ENCODE data around the gene RAB36. TPM values are rescaled to one million over a fixed set of nuclear protein-coding genes. Genes with fewer than 3 reads are reported as not detected.

Gene RAB36
- total and polyA plus RNA-seq, 9 of the 15 experiments (the other 6 are each of a cell fraction or from before 2014, with no cell fraction given): 0.04 to 0.50 (median 0.08) TPM; not detected in 3

- no TSS peak for BruUV-seq (replicated peaks)
- in situ Hi-C loops (cut with MboI): no loop called here
- Histone ChIP-seq H3K4me3 (no peak overlapping the region), H3K4me1 (replicated peaks in 1 of 2; ENCODE audit: control insufficient read depth in 2 of 2, insufficient read depth in 2 of 2, low read length in 2 of 2) (0 out of 5 replicates have a peak, but pooled peaks cover 0 to 3% of the 10 kb centered on the region in 2 experiments), H3K9me1 (ENCODE audit: control insufficient read depth, insufficient read depth, low read length) (peaks cover 4% of the 10 kb centered on the region), H3K36me3 (ENCODE audit: control insufficient read depth, insufficient read depth, low read length) (no peaks in the 10 kb centered on the region), H2AFZ (ENCODE audit: low read depth, low read length) (no peak overlapping the region), H3K27me3 (ENCODE audit: control insufficient read depth in 2 of 2, insufficient read depth in 2 of 2, low read length in 2 of 2) (peaks cover 50 to 76% of the 10 kb centered on the region in 2 experiments), H3K79me2 (ENCODE audit: control insufficient read depth, insufficient read depth, low read length) (no peaks in the 10 kb centered on the region), H3K9me3 (replicated peaks; ENCODE audit: control insufficient read depth, insufficient read depth, low read depth, low read length) (no peaks in the 10 kb centered on the region), H3K9ac (ENCODE audit: insufficient read depth in 1 of 2, low read depth in 2 of 2, low read length in 2 of 2) (peak overlapping the region in 1 of 2 experiments; percentile 3; a peak in 1 of 4 replicates), H4K20me1 (replicated peaks; ENCODE audit: control insufficient read depth, insufficient read depth, low read length) (peaks cover 53% of the 10 kb centered on the region), H3K4me2 (ENCODE audit: insufficient read depth, low read length) (no peak overlapping the region), H3K27ac (ENCODE audit: extremely low read depth, low read depth, low read length) (no peak overlapping the region)
- ChIA-PET CTCF (ENCODE audit: low intra/inter-chr PET ratio) (interaction anchor here (0.5 to 12.0 kb wide), 5 partner anchors 151 to 293 kb away, joined by 3 to 549 read pairs (median 4); no protein-coding TSS in a partner anchor), POLR2A (interaction anchor here (0.6 to 8.6 kb wide), 8 partner anchors 9 to 355 kb away, joined by 3 to 74 read pairs (median 8); partner anchors contain the start of genes RAB36 and RSPH14)
- intact Hi-C loops (cut with micrococcal nuclease): no loop called here
- 1% methylated on average over 3 of the region's 3 CpGs for WGBS (ENCODE audit: insufficient coverage, low coverage, missing lambda C conversion rate)
- DNase-seq (ENCODE audit: extremely low read depth in 1 of 4, low spot score in 3 of 4): peak in 3 of 4 experiments; percentile 45 to 55 (median 50)
- no peak for FAIRE-seq
- peak; percentile 4 for ATAC-seq
- no peak for TF ChIP-seq FOXJ2 (tag; IDR thresholded peaks at IDR 0.05)
- TF ChIP-seq NFATC3 (IDR thresholded peaks at IDR 0.05): no peak
- TF ChIP-seq ZNF444 (CRISPR knock-in tag; IDR thresholded peaks at IDR 0.05): no peak
- TF ChIP-seq, protein P1, sequence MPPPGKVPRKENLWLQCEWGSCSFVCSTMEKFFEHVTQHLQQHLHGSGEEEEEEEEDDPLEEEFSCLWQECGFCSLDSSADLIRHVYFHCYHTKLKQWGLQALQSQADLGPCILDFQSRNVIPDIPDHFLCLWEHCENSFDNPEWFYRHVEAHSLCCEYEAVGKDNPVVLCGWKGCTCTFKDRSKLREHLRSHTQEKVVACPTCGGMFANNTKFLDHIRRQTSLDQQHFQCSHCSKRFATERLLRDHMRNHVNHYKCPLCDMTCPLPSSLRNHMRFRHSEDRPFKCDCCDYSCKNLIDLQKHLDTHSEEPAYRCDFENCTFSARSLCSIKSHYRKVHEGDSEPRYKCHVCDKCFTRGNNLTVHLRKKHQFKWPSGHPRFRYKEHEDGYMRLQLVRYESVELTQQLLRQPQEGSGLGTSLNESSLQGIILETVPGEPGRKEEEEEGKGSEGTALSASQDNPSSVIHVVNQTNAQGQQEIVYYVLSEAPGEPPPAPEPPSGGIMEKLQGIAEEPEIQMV (tag; conservative IDR thresholded peaks at IDR 0.05; ENCODE audit: low read depth): no peak
- TF ChIP-seq OTX1 (CRISPR knock-in tag; IDR thresholded peaks at IDR 0.05): no peak
- no peak for TF ChIP-seq KLF10 (CRISPR knock-in tag; IDR thresholded peaks at IDR 0.05)
- TF ChIP-seq ETV6 (IDR thresholded peaks at IDR 0.05; ENCODE audit: borderline replicate concordance in 1 of 2, low read depth in 2 of 2, low read length in 1 of 2): 0 out of 4 replicates have a peak, but pooled peaks of 1 of the 2 experiments have one; percentile 27
- no peak for TF ChIP-seq ETV6 (CRISPR knock-in tag; IDR thresholded peaks at IDR 0.05; ENCODE audit: borderline replicate concordance)
- no peak for TF ChIP-seq FOSL1 (tag; conservative IDR thresholded peaks at IDR 0.05)
- TF ChIP-seq, protein P2, sequence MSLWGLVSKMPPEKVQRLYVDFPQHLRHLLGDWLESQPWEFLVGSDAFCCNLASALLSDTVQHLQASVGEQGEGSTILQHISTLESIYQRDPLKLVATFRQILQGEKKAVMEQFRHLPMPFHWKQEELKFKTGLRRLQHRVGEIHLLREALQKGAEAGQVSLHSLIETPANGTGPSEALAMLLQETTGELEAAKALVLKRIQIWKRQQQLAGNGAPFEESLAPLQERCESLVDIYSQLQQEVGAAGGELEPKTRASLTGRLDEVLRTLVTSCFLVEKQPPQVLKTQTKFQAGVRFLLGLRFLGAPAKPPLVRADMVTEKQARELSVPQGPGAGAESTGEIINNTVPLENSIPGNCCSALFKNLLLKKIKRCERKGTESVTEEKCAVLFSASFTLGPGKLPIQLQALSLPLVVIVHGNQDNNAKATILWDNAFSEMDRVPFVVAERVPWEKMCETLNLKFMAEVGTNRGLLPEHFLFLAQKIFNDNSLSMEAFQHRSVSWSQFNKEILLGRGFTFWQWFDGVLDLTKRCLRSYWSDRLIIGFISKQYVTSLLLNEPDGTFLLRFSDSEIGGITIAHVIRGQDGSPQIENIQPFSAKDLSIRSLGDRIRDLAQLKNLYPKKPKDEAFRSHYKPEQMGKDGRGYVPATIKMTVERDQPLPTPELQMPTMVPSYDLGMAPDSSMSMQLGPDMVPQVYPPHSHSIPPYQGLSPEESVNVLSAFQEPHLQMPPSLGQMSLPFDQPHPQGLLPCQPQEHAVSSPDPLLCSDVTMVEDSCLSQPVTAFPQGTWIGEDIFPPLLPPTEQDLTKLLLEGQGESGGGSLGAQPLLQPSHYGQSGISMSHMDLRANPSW (CRISPR knock-in tag; IDR thresholded peaks at IDR 0.05): peak; percentile 74; the same call in 1 of the 2 replicates
- TF ChIP-seq PTBP1 (IDR thresholded peaks at IDR 0.05; ENCODE audit: low read depth, low read length): no peak
- peak in 1 of 2 experiments; percentile 22; a peak in 1 of 4 replicates for TF ChIP-seq RAD21 (CRISPR knock-in tag; conservative IDR thresholded peaks at IDR 0.05 in 1 of 2, IDR thresholded peaks at IDR 0.05 in 1 of 2)
- no peak for TF ChIP-seq SPI1 (IDR thresholded peaks at IDR 0.05; ENCODE audit: borderline replicate concordance, low read depth, low read length)
- TF ChIP-seq, protein P3, sequence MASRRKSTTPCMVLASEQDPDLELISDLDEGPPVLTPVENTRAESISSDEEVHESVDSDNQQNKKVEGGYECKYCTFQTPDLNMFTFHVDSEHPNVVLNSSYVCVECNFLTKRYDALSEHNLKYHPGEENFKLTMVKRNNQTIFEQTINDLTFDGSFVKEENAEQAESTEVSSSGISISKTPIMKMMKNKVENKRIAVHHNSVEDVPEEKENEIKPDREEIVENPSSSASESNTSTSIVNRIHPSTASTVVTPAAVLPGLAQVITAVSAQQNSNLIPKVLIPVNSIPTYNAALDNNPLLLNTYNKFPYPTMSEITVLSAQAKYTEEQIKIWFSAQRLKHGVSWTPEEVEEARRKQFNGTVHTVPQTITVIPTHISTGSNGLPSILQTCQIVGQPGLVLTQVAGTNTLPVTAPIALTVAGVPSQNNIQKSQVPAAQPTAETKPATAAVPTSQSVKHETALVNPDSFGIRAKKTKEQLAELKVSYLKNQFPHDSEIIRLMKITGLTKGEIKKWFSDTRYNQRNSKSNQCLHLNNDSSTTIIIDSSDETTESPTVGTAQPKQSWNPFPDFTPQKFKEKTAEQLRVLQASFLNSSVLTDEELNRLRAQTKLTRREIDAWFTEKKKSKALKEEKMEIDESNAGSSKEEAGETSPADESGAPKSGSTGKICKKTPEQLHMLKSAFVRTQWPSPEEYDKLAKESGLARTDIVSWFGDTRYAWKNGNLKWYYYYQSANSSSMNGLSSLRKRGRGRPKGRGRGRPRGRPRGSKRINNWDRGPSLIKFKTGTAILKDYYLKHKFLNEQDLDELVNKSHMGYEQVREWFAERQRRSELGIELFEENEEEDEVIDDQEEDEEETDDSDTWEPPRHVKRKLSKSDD (conservative IDR thresholded peaks at IDR 0.05; ENCODE audit: low read length): 0 out of 2 replicates have a peak, but pooled peaks have one; percentile 56
- no peak for TF ChIP-seq KAT7 (CRISPR knock-in tag; IDR thresholded peaks at IDR 0.05; ENCODE audit: borderline replicate concordance)
- no peak for TF ChIP-seq HDGF (IDR thresholded peaks at IDR 0.05)
Measured at GRCh38 chr22:23130697-23131096, 14.6 kb upstream of the RAB36 start.

All from K562 (cell line).